SKM-1 treated with dmso at 0.1 percent for 144 hours (cell line): ENCODE data around the gene ZNF597.
"Not testable (repeated sequence)": the region's sequence is repeated elsewhere in the genome, so short reads cannot be mapped to it uniquely, and the experiment has no call there.

Experiments
- DNase-seq: peaks from one replicate; lab custom pipeline; 2025; ENCODE audit not compliant: unreplicated experiment; lab: John Stamatoyannopoulos, UW

Gene ZNF597

DNA sequence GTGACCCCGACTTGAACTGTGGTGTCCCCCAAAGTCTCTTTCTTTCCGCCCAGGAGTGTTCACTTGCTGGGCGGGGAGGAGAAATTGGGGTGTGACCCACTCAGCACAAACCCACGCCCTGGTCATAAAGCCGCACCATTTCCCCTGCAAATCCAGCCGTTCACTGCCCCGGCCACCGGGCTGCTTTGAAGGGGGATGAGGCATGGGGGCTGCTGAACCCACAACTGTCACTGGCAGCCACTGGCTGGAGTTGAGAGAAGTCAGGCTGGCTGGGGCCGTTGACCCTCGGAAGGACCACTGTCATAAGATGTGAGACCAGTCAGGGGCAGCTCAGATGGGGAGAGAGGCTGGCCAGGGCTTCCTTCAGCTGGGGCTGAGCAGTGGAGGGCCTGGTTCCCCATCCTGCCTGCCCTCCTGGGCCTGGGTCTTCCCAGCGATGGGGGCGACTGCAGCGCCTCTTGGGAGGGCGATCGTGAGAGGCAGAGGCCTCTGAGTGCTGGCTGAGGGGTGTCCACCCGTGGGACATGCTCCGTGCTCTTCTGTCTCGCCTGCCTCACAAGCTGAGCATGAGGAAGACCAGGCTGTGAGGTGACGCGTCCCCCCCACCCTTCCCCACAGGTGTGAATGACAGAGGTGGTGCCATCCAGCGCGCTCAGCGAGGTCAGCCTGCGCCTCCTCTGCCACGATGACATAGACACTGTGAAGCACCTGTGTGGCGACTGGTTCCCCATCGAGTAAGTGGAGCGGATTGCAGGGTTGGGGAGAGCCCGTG, 32.5 kb upstream of the ZNF597 start:
- no peak for DNase-seq

- DNase-seq, result not testable (repeated sequence)
These were observed 31.6 kb upstream of the ZNF597 start for GRCh38 chr16:3474870-3475269.

DNA sequence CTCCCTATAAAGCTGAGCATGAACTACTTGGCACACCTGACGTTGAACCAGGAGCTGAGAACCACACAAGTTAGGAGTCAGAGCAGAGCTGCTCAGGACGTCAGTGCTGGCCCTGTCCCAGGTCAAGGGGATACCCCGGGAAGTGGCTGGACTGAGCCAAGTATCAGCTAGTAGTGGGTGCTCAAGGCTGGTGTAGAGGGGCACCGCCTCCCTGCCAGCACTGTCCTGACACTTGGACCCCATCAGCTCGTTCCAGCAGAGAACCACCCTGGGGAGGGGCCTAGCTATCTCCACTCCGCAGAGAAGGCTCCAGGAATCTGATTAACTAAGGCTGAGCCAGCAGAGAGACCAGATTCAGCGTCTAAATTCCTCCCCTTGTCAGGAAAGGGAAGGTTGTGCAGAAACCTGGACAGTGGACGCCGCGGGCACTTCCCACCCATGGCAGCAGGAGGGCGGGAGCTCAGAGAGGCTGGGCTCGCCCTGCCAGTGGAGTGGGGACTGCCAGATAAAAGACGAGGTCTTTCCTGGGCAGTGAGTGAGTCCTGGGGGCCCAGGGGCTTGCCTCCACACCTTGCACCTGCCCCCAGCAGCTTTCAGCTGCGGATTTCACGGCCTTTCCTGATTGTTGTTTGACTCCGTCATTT, 31.0 kb upstream of the ZNF597 start:
- no peak for DNase-seq

- DNase-seq, result not testable (repeated sequence)
These were observed 30.3 kb upstream of the ZNF597 start for GRCh38 chr16:3473596-3473943.

GRCh38 chr16:3472878-3473595, 29.7 kb upstream of the ZNF597 start:
- DNase-seq, result no peak

DNA sequence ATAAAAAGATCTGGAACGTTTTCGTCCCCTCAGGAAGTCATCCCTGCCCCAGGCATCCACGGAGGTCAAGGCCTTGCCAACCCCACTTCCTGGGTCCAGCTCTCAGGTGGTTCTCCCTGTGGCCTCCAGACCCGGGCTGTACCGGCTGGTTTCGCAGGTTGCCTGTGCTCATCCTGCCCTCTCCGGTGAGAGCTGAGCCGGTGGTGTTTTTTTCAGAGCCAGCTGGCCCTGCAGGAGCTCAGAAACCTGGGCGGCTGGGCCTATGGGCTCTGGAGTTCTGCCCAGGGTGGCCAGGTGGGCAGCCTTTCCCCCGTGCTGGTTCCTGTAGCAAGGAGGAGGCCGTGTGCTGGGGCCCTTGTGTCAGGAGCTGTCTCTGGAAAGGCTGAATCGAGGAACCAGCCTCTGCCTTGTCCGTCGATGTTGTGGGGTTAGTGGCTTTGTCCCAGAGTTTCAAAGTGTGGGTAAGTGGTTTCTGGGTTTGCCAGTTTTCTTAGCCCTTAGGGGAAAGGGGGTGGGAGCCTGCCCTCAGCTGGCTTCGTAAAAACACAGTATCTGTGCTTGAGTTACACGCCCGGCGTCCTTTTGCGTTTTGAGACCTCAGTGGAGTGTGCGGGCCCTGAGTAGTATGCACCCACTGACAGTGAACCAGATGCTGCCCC, 28.3 kb upstream of the ZNF597 start:
- no peak for DNase-seq

GRCh38 chr16:3470723-3471122, 27.4 kb upstream of the ZNF597 start:
- DNase-seq, result no peak

GRCh38 chr16:3469736-3470135, 26.4 kb upstream of the ZNF597 start:
- DNase-seq, result no peak

DNA sequence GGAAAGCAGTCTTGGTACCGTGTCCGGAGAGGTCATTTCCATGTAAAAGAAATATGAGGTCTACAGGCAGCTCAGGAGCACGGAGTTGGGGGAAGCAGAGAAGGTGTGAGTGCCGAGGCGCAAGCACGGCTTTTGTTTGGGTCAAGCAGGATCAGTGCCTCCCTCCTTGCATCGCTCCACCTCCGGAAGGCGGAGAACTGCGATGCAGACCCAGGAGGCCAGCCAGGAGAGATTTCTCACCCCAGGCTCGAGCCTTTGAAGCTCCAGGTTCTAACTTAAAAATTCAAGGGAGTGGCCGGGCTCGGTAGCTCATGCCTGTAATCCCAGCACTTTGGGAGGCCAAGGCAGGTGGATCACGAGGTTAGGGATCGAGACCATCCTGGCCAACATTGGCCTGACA, 25.2 kb upstream of the ZNF597 start:
- no peak for DNase-seq

DNA sequence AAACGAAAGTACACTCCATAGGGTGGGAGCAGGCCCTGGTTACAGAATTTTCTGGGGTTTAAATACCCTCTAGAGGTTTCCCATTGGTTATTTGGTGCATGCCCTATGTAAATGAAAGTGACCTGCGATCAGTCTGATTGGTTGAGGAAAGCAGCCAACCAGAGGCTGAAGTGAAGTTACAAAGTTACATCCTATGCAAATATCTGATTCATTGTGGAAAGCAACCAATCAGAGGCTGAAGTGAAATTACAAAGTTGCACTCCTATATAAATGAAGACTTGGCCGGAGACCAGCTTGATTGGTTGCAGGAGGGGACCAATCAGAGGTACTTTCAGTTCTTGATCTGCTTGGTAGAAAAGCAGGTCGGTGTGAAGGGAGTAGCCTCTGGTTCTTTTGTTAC, 24.6 kb upstream of the ZNF597 start:
- DNase-seq, result no peak

DNA sequence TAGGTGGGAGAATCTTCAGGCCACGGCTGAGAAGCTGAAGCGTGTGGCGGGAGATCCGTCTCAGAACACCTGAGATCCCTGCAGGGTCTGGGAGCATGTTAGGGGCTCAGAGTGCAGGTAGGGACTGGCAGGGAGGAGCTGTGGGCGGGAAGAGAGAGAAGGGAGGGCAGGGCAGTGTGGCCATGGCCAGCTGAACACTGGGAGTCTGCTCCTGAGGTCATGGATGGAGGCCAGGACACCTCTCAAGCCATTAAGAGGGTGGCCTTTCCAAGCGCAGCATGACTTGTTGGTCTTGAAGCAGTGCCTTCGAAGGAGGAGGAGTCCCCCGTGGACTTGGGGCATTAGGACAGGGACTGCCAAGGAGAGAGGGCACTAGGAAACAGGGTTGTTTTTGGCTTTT, 23.9 kb upstream of the ZNF597 start:
- no peak for DNase-seq

- no peak for DNase-seq
These were observed 22.7 kb upstream of the ZNF597 start for GRCh38 chr16:3465911-3466584.

DNA sequence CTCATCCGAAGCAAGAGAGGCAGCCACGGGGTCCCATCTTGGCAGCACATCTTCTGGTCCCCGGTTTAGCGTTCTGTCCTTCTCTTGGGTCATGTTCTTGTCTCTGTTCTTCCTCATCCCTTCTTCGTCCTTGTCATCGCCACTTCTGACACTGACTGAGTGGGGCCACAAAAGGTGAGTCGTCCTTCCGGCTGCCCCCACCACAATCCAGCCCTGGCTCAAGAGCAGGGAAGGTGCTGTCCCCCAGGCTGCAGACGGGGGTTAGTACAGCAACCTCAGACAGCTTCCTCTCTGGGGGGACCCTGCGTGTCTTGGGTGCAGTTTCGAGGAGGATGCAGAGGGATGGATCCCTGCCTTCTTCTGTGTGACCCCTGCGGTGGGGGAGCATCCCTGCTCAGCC, 22.0 kb upstream of the ZNF597 start:
- DNase-seq, result no peak

DNA sequence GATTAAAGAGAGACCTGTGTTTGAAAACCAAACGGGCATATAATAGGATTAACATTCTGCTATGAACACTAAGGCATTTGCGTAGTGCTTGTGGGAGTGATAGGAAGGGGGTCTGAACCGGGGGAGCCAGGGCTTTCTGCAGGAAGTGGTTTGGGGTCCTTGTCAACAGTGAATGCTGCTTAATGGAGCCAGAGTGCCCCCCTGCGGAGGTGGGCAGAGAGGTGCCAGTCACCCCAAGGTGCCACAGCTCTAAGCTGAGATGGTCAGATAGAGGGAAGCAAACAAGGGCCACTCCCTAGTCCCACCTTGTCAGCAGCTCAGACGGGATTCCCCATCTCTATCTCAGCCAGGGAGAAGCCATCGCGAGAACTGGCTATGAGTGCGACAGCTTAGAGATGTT, 17.8 kb upstream of the ZNF597 start:
- DNase-seq, result no peak

DNA sequence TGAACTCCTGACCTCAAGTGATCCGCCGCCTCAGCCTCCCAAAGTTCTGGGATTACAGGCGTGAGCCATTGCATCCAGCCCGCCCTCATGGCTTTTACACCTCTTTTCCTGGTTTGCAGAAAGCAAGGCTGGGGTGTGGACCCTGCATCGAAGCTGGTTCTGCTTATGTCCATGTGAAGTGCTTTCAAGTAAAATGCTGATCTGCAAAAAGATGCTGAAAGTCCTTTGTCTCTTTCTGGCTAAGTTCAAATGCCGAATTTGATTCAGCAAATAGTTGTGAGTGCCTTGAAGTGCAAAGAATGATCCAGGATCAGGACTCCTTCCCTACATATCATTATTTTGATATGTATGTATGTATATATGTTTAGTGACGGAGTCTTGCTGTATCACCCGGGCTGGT, 17.3 kb upstream of the ZNF597 start:
- no peak for DNase-seq

GRCh38 chr16:3460121-3460520, 16.8 kb upstream of the ZNF597 start:
- no peak for DNase-seq

DNA sequence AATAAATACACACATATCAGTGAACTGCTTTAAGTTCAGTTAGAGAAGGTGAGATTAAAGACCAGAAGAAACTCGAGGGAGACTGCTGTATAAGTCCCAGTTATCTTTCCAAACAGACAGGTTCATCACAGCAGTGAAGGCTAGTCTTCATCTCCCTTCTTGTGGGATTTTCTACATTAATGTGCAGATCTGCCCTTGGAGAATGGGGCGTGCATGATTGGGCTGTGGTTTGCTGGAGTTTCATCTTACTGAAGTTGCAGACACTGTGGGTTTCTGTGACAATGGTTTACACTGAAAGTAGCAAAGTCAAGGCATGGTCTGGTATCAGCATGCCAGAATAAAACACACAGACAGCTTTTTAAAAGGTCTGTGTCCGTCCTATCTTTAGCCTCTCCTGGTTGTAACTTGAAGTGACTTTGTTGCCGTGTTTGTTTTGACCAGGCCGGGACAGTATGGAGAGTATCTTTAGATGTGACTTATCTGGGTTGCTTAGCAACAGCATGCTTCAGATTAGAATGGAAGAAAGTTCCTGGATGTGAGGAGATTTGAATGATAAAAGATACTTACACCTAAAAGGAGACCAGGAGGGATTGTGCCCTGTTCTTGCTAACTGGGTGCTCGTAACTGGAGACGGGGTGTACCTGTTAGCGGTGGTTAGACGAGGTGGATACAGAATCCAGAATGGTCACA, 16.2 kb upstream of the ZNF597 start:
- no peak for DNase-seq

DNA sequence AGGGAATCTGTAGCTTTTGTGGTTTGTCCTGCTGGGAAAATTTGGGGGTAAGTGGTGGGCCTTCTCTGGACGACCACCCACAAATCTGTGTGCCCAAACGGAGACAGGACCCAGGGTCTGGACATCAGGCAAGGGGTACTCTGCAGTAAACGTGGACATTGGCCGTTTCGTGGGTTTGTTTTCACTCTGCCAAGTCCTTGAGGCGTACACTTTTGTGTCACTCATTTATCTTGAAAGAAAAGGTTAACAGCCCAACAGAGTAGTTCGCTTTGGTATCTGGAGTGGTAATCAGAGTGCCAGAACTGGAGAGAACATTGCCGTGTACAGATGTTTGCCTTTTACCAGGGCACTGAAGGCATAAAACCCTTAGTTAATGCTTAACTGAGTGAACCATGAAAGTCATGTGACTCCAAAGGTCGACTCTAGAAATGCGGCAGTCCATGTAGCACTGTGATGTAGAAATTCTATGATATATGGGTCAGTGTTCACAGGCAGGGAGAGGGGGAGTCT, 15.6 kb upstream of the ZNF597 start:
- DNase-seq, result no peak

GRCh38 chr16:3458278-3458851, 15.1 kb upstream of the ZNF597 start:
- DNase-seq, result no peak
